ENCODE results near the gene HAVCR2. TPM values are rescaled to one million over a fixed set of nuclear protein-coding genes. Genes with fewer than 3 reads are reported as not detected.
"Not testable (repeated sequence)": the region's sequence is repeated elsewhere in the genome, so short reads cannot be mapped to it uniquely, and the experiment has no call there.

HAVCR2 gene
- polyA plus RNA-seq, 4 donors, result 6.6 to 11.6 (median 10.5) TPM

DNA sequence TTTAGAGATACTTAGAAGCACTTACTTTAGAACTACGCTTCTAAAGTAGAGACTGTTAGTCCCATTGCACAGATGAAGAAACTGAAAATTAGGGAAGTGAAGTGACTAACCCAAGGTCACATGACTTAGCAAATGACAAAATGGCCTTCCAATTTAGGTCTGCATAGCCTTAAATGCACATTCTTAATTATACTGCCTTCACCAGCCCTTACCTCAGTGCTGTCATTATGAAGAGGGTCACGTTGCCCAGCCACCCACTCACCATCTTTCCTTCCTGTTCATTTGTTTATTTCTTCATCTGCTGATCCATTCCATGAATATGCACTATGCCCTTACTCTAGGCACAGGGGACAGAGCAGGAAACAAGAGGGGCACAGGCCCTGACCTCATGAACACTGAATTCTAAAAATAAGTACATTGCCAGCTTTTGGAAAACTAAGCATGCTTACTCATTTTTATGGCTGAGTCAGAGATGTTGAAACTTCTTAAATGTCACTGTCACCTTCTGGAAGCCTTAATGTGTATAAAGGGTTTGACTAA is 8.6 kb downstream of the HAVCR2 start:
- no peak for DNase-seq (ENCODE audit: low read depth in 4 of 4, low spot score in 3 of 4)

DNA sequence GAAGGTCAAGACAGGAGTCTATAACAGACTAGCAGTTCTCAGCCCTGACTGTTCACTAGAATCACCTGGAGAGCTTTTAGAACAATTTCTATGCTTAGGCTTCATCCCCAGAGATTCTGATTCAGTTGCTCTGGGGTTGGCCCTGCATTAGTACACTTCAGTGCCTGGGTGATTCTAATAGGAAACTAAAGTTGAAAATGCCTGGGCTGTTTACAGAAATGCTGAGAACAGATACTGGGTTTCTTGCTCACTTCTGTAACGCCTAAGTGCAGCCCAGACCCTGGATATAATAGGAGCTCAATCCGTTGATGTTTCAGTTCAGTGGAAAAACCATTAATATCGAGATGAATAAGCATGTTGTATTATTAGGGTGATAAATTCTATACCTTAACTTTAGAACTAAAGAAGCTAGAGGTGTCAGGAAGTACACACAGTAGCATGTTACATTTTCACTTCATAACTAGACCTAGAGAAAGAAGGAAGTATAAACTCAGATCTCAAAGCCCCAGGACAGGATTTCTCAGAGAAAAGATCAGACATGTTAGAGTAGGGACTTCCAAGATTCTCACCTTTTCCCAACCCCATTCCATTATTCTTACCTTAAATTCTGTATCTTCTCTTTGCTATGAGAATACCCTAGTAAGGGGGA is 20.4 kb downstream of the HAVCR2 start:
- DNase-seq (ENCODE audit: low read depth in 4 of 4, low spot score in 3 of 4), result no peak

DNA sequence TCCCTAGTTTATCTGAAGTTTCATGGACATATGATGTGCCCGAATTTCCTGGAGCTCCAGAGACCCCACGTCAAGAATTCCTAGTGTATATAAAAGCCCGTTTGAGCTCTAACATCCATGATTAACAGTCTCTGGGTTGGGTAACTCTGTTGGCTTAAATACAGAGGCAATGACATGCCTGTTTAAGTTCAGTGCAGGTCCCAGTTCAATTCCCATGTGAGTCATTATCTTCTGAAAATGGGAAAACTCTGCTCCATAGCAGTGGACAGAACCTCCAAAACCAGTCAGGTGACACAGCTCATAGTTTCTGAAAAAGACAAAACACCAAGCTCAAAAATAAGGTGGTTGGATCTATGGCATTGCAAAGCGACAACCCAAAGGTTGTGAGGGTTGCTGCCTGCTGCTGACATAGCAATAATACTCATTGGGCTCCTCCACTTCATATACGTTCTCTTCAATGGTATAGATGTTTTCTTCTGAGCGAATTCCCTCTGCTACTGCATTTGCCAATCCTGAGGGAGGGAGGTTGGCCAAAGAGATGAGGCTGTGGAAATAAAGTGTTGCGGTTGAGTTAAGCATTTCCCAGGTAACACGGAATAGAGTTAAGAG is 22.0 kb downstream of the HAVCR2 start:
- DNase-seq (ENCODE audit: low read depth in 4 of 4, low spot score in 3 of 4), result no peak

- DNase-seq (ENCODE audit: low read depth in 4 of 4, low spot score in 3 of 4), result no peak
Observed at GRCh38 chr5:157085930-157086329, 22.9 kb downstream of the HAVCR2 start.

DNA sequence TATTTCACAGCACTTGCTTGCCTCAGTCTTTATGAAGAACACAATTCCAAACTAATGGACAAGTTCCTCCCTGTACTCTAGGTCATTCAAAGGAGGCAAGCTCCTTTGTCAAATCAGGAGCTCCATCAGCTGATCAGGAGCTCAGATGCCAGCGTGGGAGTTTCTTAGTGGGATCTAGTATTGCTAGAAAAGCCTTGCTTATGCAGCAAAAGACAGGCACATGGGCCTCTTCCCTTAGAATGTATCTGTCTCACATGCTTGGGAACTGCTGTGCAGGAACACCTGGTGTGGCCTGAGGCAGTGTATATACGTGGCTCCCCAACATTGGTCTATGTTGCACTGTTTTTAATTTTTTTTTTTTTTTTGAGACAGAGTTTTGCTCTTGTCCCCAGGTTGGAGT is 28.6 kb downstream of the HAVCR2 start:
- no peak for DNase-seq (ENCODE audit: low read depth in 4 of 4, low spot score in 3 of 4)

DNA sequence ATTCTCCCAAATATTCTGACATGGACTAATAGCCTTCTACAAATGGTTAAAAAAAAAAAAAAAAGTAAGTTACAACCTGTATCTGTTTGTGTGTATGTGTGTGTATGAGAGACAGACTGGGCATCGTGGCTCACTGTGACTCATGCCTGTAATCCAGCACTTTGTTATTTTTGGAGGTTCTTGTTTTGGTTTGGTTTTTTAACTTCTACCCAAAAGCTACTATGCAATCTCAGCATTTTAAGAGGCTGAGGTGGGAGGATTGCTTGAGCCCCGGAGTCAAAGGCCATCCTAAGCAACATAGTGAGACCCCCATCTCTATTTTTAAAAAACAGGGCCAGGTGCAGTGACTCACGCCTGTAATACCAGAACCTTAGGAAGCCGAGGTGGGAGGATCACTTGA is 32.3 kb downstream of the HAVCR2 start:
- no peak for DNase-seq (ENCODE audit: low read depth in 4 of 4, low spot score in 3 of 4)

- DNase-seq (ENCODE audit: low read depth in 4 of 4, low spot score in 3 of 4), result no peak
Observed at GRCh38 chr5:157072508-157072907, 36.3 kb downstream of the HAVCR2 start.

DNA sequence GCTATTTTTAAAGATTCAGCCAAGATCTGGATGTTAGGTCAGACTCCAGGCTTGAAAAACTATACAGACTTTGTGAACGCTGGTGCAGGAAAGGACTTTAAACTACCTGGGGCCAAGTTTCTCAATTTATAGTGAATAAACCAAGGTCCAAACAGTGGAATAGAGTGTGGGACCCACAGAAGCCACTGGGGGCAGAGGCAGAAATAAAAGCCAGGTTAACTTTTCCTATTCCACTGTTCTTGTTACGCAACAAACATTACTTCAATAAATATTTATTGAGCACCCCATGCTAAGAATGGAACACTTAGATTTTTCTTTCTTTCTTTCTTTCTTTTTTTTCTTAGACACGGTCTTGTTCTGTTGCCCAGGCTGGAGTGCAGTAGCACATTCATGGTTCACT is 38.9 kb downstream of the HAVCR2 start:
- no peak for DNase-seq (ENCODE audit: low read depth in 4 of 4, low spot score in 3 of 4)

- no peak for DNase-seq (ENCODE audit: low read depth in 4 of 4, low spot score in 3 of 4)
Observed at GRCh38 chr5:157068785-157069184, 40.1 kb downstream of the HAVCR2 start.

GRCh38 chr5:157068339-157068738 is 40.5 kb downstream of the HAVCR2 start:
- DNase-seq (ENCODE audit: low read depth in 4 of 4, low spot score in 3 of 4), result no peak

DNA sequence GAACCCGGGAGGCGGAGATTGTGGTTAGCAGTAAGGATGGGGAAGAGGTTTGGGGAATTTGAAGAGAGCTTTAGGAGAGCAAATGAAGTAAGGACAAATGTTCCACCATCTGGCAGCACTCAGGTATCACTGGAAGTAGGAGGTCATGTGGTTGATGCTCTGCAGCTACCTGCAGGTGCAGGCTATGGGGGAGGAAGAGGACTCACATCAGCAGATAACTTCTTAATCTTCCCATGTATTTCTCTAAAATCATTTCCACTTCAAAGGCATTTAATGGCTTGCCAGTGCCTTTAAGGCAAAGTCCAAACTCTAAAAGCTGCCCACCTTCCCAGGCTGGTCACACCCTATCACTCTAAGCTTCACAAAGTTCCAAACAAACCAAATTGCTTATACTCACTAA is 41.8 kb downstream of the HAVCR2 start:
- DNase-seq (ENCODE audit: low read depth in 4 of 4, low spot score in 3 of 4), result no peak

DNA sequence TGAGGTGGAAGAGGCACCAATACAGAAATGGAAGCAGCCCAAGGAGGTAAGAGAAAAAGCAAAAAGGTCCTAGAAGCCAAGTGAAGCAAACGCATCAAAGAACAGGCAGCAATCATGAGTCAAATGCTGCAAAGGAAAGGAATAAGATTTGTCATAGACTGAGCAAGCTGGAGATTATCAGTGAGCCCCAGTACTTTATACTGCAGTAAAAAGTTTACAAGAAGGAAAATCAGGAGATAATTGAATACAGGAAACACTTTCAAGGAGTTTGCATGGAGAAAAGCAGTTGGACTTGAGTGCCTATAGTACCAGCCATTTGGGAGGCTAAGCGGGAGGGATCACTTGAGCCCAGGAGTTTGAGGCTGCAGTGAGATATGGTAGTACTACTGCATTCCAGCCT is 42.8 kb downstream of the HAVCR2 start:
- no peak for DNase-seq (ENCODE audit: low read depth in 4 of 4, low spot score in 3 of 4)

GRCh38 chr5:157063776-157064430 is 44.9 kb downstream of the HAVCR2 start:
- DNase-seq (ENCODE audit: low read depth in 4 of 4, low spot score in 3 of 4), result no peak

DNA sequence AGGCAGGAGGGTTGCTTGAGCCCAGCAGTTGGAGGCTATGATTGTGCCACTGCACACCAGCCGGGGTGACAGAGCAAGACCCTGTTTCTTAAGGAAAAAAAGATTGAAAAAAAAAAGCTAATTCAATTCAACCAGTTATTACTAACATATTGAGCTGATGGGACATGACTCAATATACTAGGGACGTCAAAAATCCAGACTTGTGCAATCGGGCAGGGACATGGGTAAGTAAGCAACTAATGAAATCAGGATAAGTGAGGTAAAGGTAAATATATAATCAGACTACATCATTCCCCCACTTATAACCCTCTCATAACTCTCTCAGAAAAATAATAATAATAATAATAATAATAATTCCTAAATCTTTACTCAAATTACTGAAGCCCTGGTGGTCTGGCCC is 49.0 kb downstream of the HAVCR2 start:
- DNase-seq (ENCODE audit: low read depth in 4 of 4, low spot score in 3 of 4), result no peak

DNA sequence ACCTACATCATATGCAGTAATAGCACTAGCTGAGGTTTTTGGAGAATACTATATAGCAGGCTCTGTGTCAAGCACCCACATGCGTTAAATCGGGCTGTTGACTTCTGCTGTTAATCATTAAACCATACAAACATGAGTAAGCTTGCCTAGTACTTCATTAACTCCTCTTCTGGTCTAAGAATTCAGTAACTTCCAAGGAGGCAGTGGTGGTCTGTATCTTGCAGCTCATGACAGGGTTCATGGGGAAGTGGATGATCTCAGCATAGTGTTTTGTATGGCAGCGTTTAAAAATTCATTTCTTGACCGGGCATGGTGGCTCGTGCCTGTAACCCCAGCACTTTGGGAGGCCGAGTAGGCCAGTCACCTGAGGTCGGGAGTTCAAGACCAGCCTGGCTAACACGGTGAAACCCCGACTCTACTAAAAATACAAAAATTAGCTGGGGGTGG is 49.7 kb downstream of the HAVCR2 start, which contains the start of gene HAVCR1:
TSS of gene HAVCR1 (minus strand) at position 24 of the 447 bp plus-strand sequence. CDS start 1,173 bp downstream, outside the sequence.
- peak in 2 of 4 donors; percentile 31 to 55 for DNase-seq (ENCODE audit: low read depth in 4 of 4, low spot score in 3 of 4)

DNA sequence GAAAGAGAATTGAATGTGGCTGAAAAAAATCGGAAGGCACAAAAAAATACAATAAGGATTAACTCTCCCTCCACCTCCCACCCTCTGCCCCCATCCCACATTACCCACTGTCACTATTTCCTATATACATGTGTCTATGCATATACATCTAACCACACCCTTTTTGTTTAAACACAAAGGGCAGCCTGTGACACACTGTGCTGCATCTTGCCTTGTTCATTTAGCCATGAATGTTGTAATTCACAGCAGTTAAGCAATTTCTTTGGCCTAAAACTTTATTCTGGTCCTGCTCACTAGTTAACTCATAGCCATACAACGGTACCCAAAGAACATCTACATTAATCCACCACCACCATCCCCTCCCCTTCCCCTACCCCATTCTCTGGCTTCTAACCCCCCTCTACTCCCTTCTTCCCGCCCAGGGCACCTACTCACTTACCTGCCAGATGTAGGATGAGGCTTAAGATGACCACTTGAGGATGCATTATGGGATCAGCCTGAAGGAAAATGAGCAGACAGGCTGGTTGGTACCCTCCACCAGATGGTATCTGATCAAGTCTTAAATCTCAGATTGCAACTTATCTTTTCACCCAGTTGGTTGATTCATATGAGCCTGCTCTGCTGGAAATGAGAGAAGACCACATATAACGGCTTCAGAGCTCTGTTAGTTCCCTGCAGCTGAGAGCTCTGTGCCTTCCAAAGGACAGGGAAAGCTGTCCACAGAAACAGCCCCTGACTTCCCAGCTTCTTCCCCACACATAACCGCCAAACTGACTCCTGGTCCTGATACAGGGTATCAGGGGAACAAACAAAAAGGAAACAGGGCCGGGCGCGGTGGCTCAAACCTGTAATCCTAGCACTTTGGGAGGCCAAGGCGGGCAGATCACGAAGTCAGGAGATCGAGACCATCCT is 51.1 kb downstream of the HAVCR2 start:
- DNase-seq (ENCODE audit: low read depth in 4 of 4, low spot score in 3 of 4), result no peak

DNA sequence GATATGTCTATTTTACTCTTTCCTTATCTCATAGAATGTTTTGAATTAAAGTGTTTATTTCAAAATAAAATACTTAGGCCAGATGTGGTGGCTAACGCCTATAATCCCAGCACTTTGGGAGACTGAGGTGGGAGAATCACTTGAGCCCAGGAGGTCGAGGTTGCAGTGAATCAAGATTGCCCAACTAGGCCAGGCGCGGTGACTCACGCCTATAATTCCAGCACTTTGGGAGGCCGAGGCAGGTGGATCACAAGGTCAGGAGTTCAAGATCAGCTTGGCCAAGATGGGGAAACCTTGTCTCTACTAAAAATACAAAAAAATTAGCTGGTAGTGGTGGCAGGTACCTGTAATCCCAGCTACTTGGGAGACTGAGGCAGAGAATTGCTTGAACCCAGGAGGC is 52.0 kb downstream of the HAVCR2 start:
- not testable (repeated sequence) for DNase-seq (ENCODE audit: low read depth in 4 of 4, low spot score in 3 of 4)

GRCh38 chr5:157051604-157052245 is 57.1 kb downstream of the HAVCR2 start:
- DNase-seq (ENCODE audit: low read depth in 4 of 4, low spot score in 3 of 4), result no peak

GRCh38 chr5:157050050-157050449 is 58.8 kb downstream of the HAVCR2 start:
- DNase-seq (ENCODE audit: low read depth in 4 of 4, low spot score in 3 of 4), result no peak

- DNase-seq (ENCODE audit: low read depth in 4 of 4, low spot score in 3 of 4), result no peak
Observed at GRCh38 chr5:157049605-157050004, 59.2 kb downstream of the HAVCR2 start.

All from right renal pelvis (tissue), 4 donors.